22Rv1 (cell line): ENCODE data around the gene CSTF2.

Source experiments
- H3K27ac ChIP-seq: fragments of 450-650 bp; 2 replicates; pipeline ENCODE4 v1.5.1; 2017
- CTCF ChIP-seq: fragments of 450-650 bp; IDR thresholded peaks from 2 replicates; pipeline ENCODE4 v1.5.1; 2017; ENCODE audit warnings: mild to moderate bottlenecking
- ZFX ChIP-seq: fragments of 450-650 bp; IDR thresholded peaks from 2 replicates; pipeline ENCODE4 v1.6.1; 2017; ENCODE audit warnings: antibody characterized with exemption, borderline replicate concordance

CSTF2 gene

GRCh38 chrX:100880368-100880767 lies 60.2 kb downstream of the CSTF2 start:
- TF ChIP-seq ZFX (no peak), CTCF (no peak)
- H3K27ac ChIP-seq, result no peak overlapping the region

- H3K27ac ChIP-seq, result no peak overlapping the region
- TF ChIP-seq ZFX (no peak), CTCF (no peak)
Measured at GRCh38 chrX:100883654-100884053, 63.5 kb downstream of the CSTF2 start.
